Gastrocnemius medialis (tissue), 4 donors: ENCODE results near the gene OR51V1. TPM values are rescaled to one million over a fixed set of nuclear protein-coding genes. Genes with fewer than 3 reads are reported as not detected.
"Not testable (repeated sequence)": the region's sequence is repeated elsewhere in the genome, so short reads cannot be mapped to it uniquely, and the experiment has no call there.

Source experiments
- ATAC-seq, 2 donors: fragments of 150-250 bp; one replicate each; pipeline ENCODE4 v1.9.1; 2016
- DNase-seq, 2 donors: peaks; one replicate each; pipeline ENCODE4 v3.0.0-alpha.2; 2019
- H3K27ac ChIP-seq, 4 donors: fragments of 200-600 bp; sonication (generic); 1 replicate in 1 of 4; 2 replicates in 3 of 4; pipeline ENCODE4 v1.5.1; 2016 to 2018; ENCODE audit warnings: mild to moderate bottlenecking in 2 of 4, moderate library complexity in 1 of 4
- H3K27me3 ChIP-seq, 3 donors: fragments of 200-600 bp; sonication (generic) in 2 of 3; 1 replicate in 1 of 3; 2 replicates in 2 of 3; pipeline versions ENCODE4 v1.5.1 to v1.6.0; 2016 to 2019; ENCODE audit warnings: mild to moderate bottlenecking in 1 of 3, moderate library complexity in 1 of 3
- H3K36me3 ChIP-seq, 2 donors: fragments of 200-600 bp; sonication (generic) in 1 of 2; one replicate each; pipeline ENCODE4 v1.5.1; 2017 to 2018
- H3K4me1 ChIP-seq, 2 donors: fragments of 200-600 bp; sonication (generic) in 1 of 2; one replicate each; pipeline ENCODE4 v1.5.1; 2016 to 2017; ENCODE audit warnings: mild to moderate bottlenecking in 2 of 2
- H3K4me3 ChIP-seq, 4 donors: fragments of 200-600 bp; sonication (generic) in 3 of 4; 1 replicate in 1 of 4; 2 replicates in 3 of 4; pipeline ENCODE4 v1.5.1; 2016 to 2019; ENCODE audit warnings: mild to moderate bottlenecking in 2 of 4
- H3K9me3 ChIP-seq, 3 donors: fragments of 200-600 bp; sonication (generic) in 2 of 3; 1 replicate in 1 of 3; 2 replicates in 2 of 3; pipeline ENCODE4 v1.5.1; 2016 to 2019
- CTCF ChIP-seq, 5 experiments: fragments of 450-650 bp in 3 of 5; fragments of 200-600 bp in 2 of 5; sonication (generic) in 2 of 5; IDR thresholded peaks in 4 of 5; conservative IDR thresholded peaks in 1 of 5; 1 replicate in 4 of 5; 2 replicates in 1 of 5; pipeline ENCODE4 v1.5.1; 2016 to 2019; ENCODE audit warnings: antibody characterized with exemption in 5 of 5, mild to moderate bottlenecking in 3 of 5, moderate library complexity in 3 of 5
- POLR2A ChIP-seq, 2 donors: fragments of 450-650 bp; IDR thresholded peaks; one replicate each; pipeline ENCODE4 v1.6.1; 2017; ENCODE audit warnings: antibody characterized with exemption in 2 of 2, mild to moderate bottlenecking in 2 of 2, moderate library complexity in 2 of 2
- in situ Hi-C, 4 donors: fragments of 200-750 bp; cut with MboI; loops; one replicate each; pipeline versions ENCODE4 v1.15.0 to v1.8.0; 2017; ENCODE audit warnings: low sequenced_read_pairs in 4 of 4
- intact Hi-C: fragments of 100-400 bp; cut with DNase I; formaldehyde crosslinking; loops from one replicate; pipeline ENCODE4 v1.15.1; 2023; ENCODE audit warnings: low total_unique reads
- total RNA-seq, 4 donors: library from RNA; depleted of rRNA; stranded (reverse); fragments of >200 nt; gene quantifications; one replicate each; pipeline versions ENCODE4 v1.1.0 to v1.2.3, GENCODE V29; 2016

OR51V1 gene
- not detected for total RNA-seq

- in situ Hi-C loops = no loop called here
- no peak for TF ChIP-seq CTCF (IDR thresholded peaks at IDR 0.05 in 4 of 5, conservative IDR thresholded peaks at IDR 0.05 in 1 of 5)
- TF ChIP-seq POLR2A (IDR thresholded peaks at IDR 0.05) = no peak
- Histone ChIP-seq H3K36me3 (no peaks in the 10 kb centered on the region), H3K27me3 (no peaks in the 10 kb centered on the region), H3K9me3 (no peaks in the 10 kb centered on the region), H3K27ac (no peak within 1 kb of the TSS), H3K4me3 (no peak within 1 kb of the TSS), H3K4me1 (no peaks in the 10 kb centered on the region)
- intact Hi-C loops = no loop called here
- no peak for ATAC-seq
- DNase-seq = no peak
Measured at GRCh38 chr11:5200582-5200981, at the start of gene OR51V1. TSS of gene OR51V1 (minus strand) at chr11:5200682. CDS start at chr11:5200682, 0 bp downstream.

- intact Hi-C loops = not testable (repeated sequence)
Measured at GRCh38 chr11:5249807-5250396, 49.4 kb upstream of the OR51V1 start, which contains the start of gene HBG1. TSS of gene HBG1 (minus strand) at chr11:5249857. CDS start at chr11:5249804, 53 bp downstream.

GRCh38 chr11:5248498-5248897, 48.0 kb upstream of the OR51V1 start:
- DNase-seq, H3K9me3 ChIP-seq, H3K27me3 ChIP-seq, H3K36me3 ChIP-seq, H3K4me1 ChIP-seq, in situ Hi-C loops, H3K27ac ChIP-seq, ATAC-seq, intact Hi-C loops, H3K4me3 ChIP-seq: not testable (repeated sequence)

More at GRCh38 chr11:5249807-5250396, 49.4 kb upstream of the OR51V1 start, which contains the start of gene HBG1:
- H3K9me3 ChIP-seq, in situ Hi-C loops, H3K27ac ChIP-seq, H3K36me3 ChIP-seq, H3K27me3 ChIP-seq, ATAC-seq, H3K4me3 ChIP-seq, H3K4me1 ChIP-seq, DNase-seq: not testable (repeated sequence)

- ATAC-seq (no peak), DNase-seq (no peak)
- Histone ChIP-seq H3K27ac (no peak overlapping the region), H3K4me3 (no peak overlapping the region), H3K4me1 (no peaks in the 10 kb centered on the region), H3K36me3 (no peaks in the 10 kb centered on the region), H3K27me3 (no peaks in the 10 kb centered on the region), H3K9me3 (no peaks in the 10 kb centered on the region)
- TF ChIP-seq POLR2A (IDR thresholded peaks at IDR 0.05) (no peak), CTCF (IDR thresholded peaks at IDR 0.05 in 4 of 5, conservative IDR thresholded peaks at IDR 0.05 in 1 of 5) (no peak)
- intact Hi-C loops = no loop called here
- in situ Hi-C loops = no loop called here
Measured at GRCh38 chr11:5247472-5248192, 47.1 kb upstream of the OR51V1 start.

GRCh38 chr11:5246772-5247471, 46.4 kb upstream of the OR51V1 start:
- in situ Hi-C loops = no loop called here
- intact Hi-C loops = no loop called here
- H3K4me1 ChIP-seq = no peaks in the 10 kb centered on the region
- no peak overlapping the region for H3K27ac ChIP-seq
- H3K36me3 ChIP-seq = no peaks in the 10 kb centered on the region
- ATAC-seq (no peak), DNase-seq (no peak)
- no peaks in the 10 kb centered on the region for H3K27me3 ChIP-seq
- H3K9me3 ChIP-seq = no peaks in the 10 kb centered on the region
- TF ChIP-seq CTCF (IDR thresholded peaks at IDR 0.05 in 4 of 5, conservative IDR thresholded peaks at IDR 0.05 in 1 of 5) (no peak), POLR2A (IDR thresholded peaks at IDR 0.05) (no peak)
- no peak overlapping the region for H3K4me3 ChIP-seq
